PC-9 (cell line): ENCODE data around the gene CCR5AS.

ENCODE experiments used
- BruUV-seq: library from RNA; stranded (reverse); fragments of 400-500 nt; replicated peaks from 2 replicates; lab custom pipeline; 2021; lab: Mats Ljungman, UMichigan
- CTCF ChIA-PET: fragments of 300-600 bp; sonication (Branson Sonifier 250); formaldehyde crosslinking; loops from one replicate; lab custom pipeline; 2022; ENCODE audit warnings: antibody characterized with exemption; lab: Charles Lee
- POLR2A ChIA-PET: fragments of 300-600 bp; sonication (Branson Sonifier 250); formaldehyde crosslinking; loops from one replicate; lab custom pipeline; 2022; ENCODE audit warnings: antibody characterized with exemption; ENCODE audit not compliant: unreplicated experiment; lab: Charles Lee
- DNase-seq, 2 experiments: peaks; one replicate each; pipeline versions ENCODE4 v3.0.0 to v3.0.0-alpha.2; 2015 to 2022; ENCODE audit warnings: mixed read lengths in 1 of 2
- H2AFZ ChIP-seq: fragments of 200-600 bp; sonication (generic); 2 replicates; pipeline ENCODE4 v1.8.1; 2017; ENCODE audit warnings: antibody characterized with exemption
- H3F3A ChIP-seq: fragments of 200-600 bp; sonication (generic); 2 replicates; pipeline ENCODE4 v1.8.1; 2017; ENCODE audit warnings: antibody characterized with exemption, mild to moderate bottlenecking, low read depth; ENCODE audit not compliant: insufficient read depth
- H3K27ac ChIP-seq: fragments of 200-600 bp; sonication (generic); 2 replicates; pipeline ENCODE4 v1.6.1; 2016; ENCODE audit warnings: mixed run types
- H3K27me3 ChIP-seq: fragments of 200-600 bp; sonication (generic); 2 replicates; pipeline ENCODE4 v1.6.1; 2016; ENCODE audit warnings: low read depth, mixed run types; ENCODE audit not compliant: insufficient read depth
- H3K36me3 ChIP-seq: fragments of 200-600 bp; sonication (generic); 2 replicates; pipeline ENCODE4 v1.6.1; 2016; ENCODE audit warnings: low read depth, mixed run types
- H3K4me1 ChIP-seq: fragments of 200-600 bp; sonication (generic); replicated peaks from 2 replicates; pipeline ENCODE4 v1.6.1; 2016; ENCODE audit warnings: mixed run types; ENCODE audit not compliant: insufficient read depth
- H3K4me2 ChIP-seq: fragments of 200-600 bp; sonication (generic); 2 replicates; pipeline ENCODE4 v1.6.1; 2017; ENCODE audit warnings: mixed run types
- H3K4me3 ChIP-seq: fragments of 200-600 bp; sonication (generic); 2 replicates; pipeline ENCODE4 v1.6.1; 2016; ENCODE audit warnings: mixed run types
- H3K79me2 ChIP-seq: fragments of 200-600 bp; sonication (generic); 2 replicates; pipeline ENCODE4 v1.6.1; 2017; ENCODE audit warnings: low read depth, mixed run types
- H3K9me2 ChIP-seq: fragments of 200-600 bp; sonication (generic); 2 replicates; pipeline ENCODE4 v1.8.1; 2017; ENCODE audit warnings: mild to moderate bottlenecking; ENCODE audit not compliant: insufficient read depth
- H3K9me3 ChIP-seq: fragments of 200-600 bp; sonication (generic); 2 replicates; pipeline ENCODE4 v1.8.1; 2016; ENCODE audit warnings: low read depth; ENCODE audit not compliant: insufficient read depth
- H4K20me1 ChIP-seq: fragments of 200-600 bp; sonication (generic); 2 replicates; pipeline ENCODE4 v1.8.1; 2017; ENCODE audit not compliant: insufficient read depth
- CTCF ChIP-seq: fragments of 200-600 bp; sonication (generic); conservative IDR thresholded peaks from 2 replicates; pipeline ENCODE4 v1.6.1; 2017; ENCODE audit warnings: mixed run types, antibody characterized with exemption, mild to moderate bottlenecking, moderate library complexity
- EZH2 ChIP-seq: fragments of 200-600 bp; sonication (generic); IDR thresholded peaks from 2 replicates; pipeline ENCODE4 v1.8.0; 2017; ENCODE audit warnings: antibody characterized with exemption, low read depth
- intact Hi-C: fragments of 100-400 bp; cut with micrococcal nuclease; formaldehyde crosslinking; loops from one replicate; pipeline ENCODE4 v1.10.0; 2022; ENCODE audit not compliant: unreplicated experiment

The CCR5AS gene

GRCh38 chr3:46406788-46407611 is at the start of gene CCR5AS, which contains the start of gene CCRL2:
TSS of gene CCR5AS (minus strand) at chr3:46407066.
TSS of gene CCRL2 (plus strand) at chr3:46407259. CDS start at chr3:46408080, 821 bp downstream.
- peaks cover 42% of the 10 kb centered on the region for H3F3A ChIP-seq
- 0 out of 2 replicates have a peak, but pooled peaks cover 3% of the 10 kb centered on the region for H3K9me3 ChIP-seq
- peaks cover 8% of the 10 kb centered on the region for H3K36me3 ChIP-seq
- POLR2A ChIA-PET: no interaction called here
- CTCF ChIA-PET: no interaction called here
- H3K4me1 ChIP-seq: peaks cover 67% of the 10 kb centered on the region
- TF ChIP-seq EZH2 (no peak), CTCF (no peak)
- H3K4me3 ChIP-seq: peak within 1 kb of the TSS; percentile 58
- peaks cover 65% of the 10 kb centered on the region for H3K79me2 ChIP-seq
- peak; percentile 25 to 89 for DNase-seq
- H3K4me2 ChIP-seq: peak within 1 kb of the TSS; percentile 88
- no peaks in the 10 kb centered on the region for H3K27me3 ChIP-seq
- H4K20me1 ChIP-seq: no peaks in the 10 kb centered on the region
- TSS peak; percentile 64 for BruUV-seq
- H2AFZ ChIP-seq: peak within 1 kb of the TSS; percentile 80
- peak within 1 kb of the TSS; percentile 86 for H3K27ac ChIP-seq
- intact Hi-C loops: no loop called here
- no peaks in the 10 kb centered on the region for H3K9me2 ChIP-seq

- ChIA-PET POLR2A (no interaction called here), CTCF (no interaction called here)
- Histone ChIP-seq H3K4me1 (no peaks in the 10 kb centered on the region), H3K36me3 (no peaks in the 10 kb centered on the region), H3K27me3 (no peaks in the 10 kb centered on the region), H3K4me3 (no peak overlapping the region), H3K9me3 (no peaks in the 10 kb centered on the region), H2AFZ (no peak overlapping the region), H3F3A (no peaks in the 10 kb centered on the region), H3K79me2 (no peaks in the 10 kb centered on the region), H3K27ac (no peak overlapping the region), H4K20me1 (no peaks in the 10 kb centered on the region), H3K4me2 (no peak overlapping the region), H3K9me2 (no peaks in the 10 kb centered on the region)
- BruUV-seq: no TSS peak
- DNase-seq: no peak
- intact Hi-C loops: no loop called here
- TF ChIP-seq EZH2: no peak
- no peak for TF ChIP-seq CTCF
Observed at GRCh38 chr3:46456118-46456517, 49.3 kb upstream of the CCR5AS start.

GRCh38 chr3:46455231-46456115 is 48.6 kb upstream of the CCR5AS start:
- ChIA-PET CTCF (no interaction called here), POLR2A (no interaction called here)
- H3K4me3 ChIP-seq: no peak overlapping the region
- H3K79me2 ChIP-seq: no peaks in the 10 kb centered on the region
- no peaks in the 10 kb centered on the region for H3K4me1 ChIP-seq
- no peaks in the 10 kb centered on the region for H3K27me3 ChIP-seq
- TF ChIP-seq CTCF (no peak), EZH2 (no peak)
- H3K36me3 ChIP-seq: no peaks in the 10 kb centered on the region
- no peaks in the 10 kb centered on the region for H3K9me3 ChIP-seq
- DNase-seq: no peak
- H4K20me1 ChIP-seq: no peaks in the 10 kb centered on the region
- no peak overlapping the region for H2AFZ ChIP-seq
- H3K27ac ChIP-seq: no peak overlapping the region
- H3K9me2 ChIP-seq: no peaks in the 10 kb centered on the region
- H3F3A ChIP-seq: no peaks in the 10 kb centered on the region
- no TSS peak for BruUV-seq
- intact Hi-C loops: no loop called here
- no peak overlapping the region for H3K4me2 ChIP-seq
